Measurements from ENCODE around the gene WBP1L. TPM values are rescaled to one million over a fixed set of nuclear protein-coding genes. Genes with fewer than 3 reads are reported as not detected.
A peak's percentile ranks its signal among the peaks of the same experiment; 100 is the strongest.

Gene WBP1L
- total RNA-seq, 4 donors from 2014 or later: 103 to 204 (median 145) TPM

DNA sequence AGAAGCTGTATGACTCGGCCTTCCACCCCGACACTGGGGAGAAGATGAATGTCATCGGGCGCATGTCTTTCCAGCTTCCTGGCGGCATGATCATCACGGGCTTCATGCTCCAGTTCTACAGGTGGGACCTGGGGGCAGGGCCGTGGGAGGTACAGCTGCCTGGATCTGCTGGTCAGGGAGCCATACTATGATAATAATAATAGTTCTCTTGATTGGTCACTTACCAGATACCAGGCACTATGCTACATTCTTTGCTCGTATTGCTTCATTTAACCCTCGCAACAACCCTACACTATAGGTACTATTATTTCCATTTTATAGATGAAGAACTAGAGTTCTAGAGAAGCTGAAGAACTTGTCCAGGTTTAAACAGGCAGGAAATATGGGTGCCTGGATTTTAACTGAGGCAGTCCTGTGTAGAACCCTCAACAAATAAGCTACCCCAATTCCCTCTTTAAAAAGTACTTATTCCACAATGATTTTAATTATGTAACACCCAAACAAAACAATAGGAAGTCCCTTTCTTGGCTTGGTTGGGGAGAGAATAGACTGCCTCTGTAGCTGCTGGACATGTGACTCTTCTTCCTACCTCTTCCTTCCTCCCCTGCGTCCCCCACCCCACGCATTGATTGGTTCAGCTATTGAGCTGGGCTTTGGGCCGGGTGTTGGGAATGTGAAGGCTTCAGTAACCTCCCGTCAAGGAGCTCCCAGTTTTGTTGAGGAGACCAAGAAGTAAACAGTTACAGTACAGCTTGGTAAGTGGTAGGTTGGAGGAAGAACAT is 16.5 kb upstream of the WBP1L start:
- H3K9me3 ChIP-seq: no peaks in the 10 kb centered on the region
- intact Hi-C loops (cut with DNase I; ENCODE audit: low total_unique reads) (loop anchor here (5.0 to 10.0 kb wide), 3 partner anchors 125 to 520 kb away; partner anchors contain the start of genes BORCS7 and RPEL1), in situ Hi-C loops (cut with MboI; ENCODE audit: low sequenced_read_pairs in 4 of 4) (loop anchor here (5.0 to 25.0 kb wide), 7 partner anchors 105 to 518 kb away; partner anchors contain the start of genes RPEL1 (in 4 of the 4) and CYP17A1 (in 1 of the 4))
- ATAC-seq (no peak), DNase-seq (no peak)
- H3K36me3 ChIP-seq: peaks cover 0 to 6% of the 10 kb centered on the region in 2 donors
- no peaks in the 10 kb centered on the region for H3K27me3 ChIP-seq
- no peak overlapping the region for H3K27ac ChIP-seq
- H3K4me3 ChIP-seq: no peak overlapping the region
- TF ChIP-seq POLR2A (IDR thresholded peaks at IDR 0.05): no peak
- TF ChIP-seq, protein P1, sequence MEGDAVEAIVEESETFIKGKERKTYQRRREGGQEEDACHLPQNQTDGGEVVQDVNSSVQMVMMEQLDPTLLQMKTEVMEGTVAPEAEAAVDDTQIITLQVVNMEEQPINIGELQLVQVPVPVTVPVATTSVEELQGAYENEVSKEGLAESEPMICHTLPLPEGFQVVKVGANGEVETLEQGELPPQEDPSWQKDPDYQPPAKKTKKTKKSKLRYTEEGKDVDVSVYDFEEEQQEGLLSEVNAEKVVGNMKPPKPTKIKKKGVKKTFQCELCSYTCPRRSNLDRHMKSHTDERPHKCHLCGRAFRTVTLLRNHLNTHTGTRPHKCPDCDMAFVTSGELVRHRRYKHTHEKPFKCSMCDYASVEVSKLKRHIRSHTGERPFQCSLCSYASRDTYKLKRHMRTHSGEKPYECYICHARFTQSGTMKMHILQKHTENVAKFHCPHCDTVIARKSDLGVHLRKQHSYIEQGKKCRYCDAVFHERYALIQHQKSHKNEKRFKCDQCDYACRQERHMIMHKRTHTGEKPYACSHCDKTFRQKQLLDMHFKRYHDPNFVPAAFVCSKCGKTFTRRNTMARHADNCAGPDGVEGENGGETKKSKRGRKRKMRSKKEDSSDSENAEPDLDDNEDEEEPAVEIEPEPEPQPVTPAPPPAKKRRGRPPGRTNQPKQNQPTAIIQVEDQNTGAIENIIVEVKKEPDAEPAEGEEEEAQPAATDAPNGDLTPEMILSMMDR (IDR thresholded peaks at IDR 0.05 in 4 of 5, conservative IDR thresholded peaks at IDR 0.05 in 1 of 5): no peak
- peaks cover 0 to 4% of the 10 kb centered on the region in 2 donors for H3K4me1 ChIP-seq

DNA sequence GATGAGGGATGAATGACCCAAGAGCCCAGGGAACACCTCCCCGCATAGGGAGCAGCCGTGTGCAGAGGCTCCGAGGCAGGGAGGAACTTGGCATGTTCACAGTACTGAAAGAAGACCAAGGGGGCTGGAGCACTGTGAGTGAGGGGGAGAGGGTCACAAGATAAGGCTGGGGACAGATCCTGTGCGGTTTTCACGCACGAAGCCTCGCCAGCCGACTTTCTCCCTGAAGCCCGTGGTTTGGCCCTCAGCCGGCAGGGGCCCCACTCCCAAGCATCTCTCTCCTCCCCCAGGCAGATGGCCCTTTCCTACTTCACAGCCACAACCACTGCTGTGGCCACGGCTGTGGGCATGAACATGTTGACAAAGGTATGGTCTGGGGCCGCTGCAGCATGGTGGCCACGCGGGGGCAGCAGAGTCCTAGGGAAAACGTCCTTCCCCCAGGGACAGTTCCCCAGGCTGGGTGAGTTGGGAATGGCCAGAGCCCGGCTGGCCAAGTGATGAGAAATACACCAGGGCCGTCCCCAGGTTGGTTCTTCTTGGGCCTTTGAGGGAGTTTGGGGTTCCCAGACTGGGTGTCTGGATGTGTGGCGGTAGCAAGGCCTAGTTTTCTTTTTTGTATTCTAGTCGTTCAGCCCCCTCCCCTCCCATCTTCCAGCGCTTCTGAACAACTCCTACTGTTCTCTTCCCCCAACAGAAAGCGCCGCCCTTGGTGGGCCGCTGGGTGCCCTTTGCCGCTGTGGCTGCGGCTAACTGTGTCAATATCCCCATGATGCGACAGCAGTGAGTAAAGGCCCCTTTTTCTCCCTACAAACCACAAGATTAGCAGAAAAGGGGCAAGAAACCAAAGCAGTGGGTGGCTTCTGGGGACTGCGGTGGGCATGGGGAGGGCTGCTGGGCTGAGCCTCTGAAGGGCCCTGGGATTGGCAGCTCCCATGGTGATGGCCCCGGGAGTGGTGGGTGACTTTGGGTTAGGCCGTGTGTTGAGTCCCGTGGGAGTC is 14.4 kb upstream of the WBP1L start:
- TF ChIP-seq, protein P1 (IDR thresholded peaks at IDR 0.05 in 4 of 5, conservative IDR thresholded peaks at IDR 0.05 in 1 of 5): peak; percentile 93 to 96 (median 95)
- TF ChIP-seq POLR2A (IDR thresholded peaks at IDR 0.05): no peak
- no peak overlapping the region for H3K27ac ChIP-seq
- in situ Hi-C loops (cut with MboI; ENCODE audit: low sequenced_read_pairs in 4 of 4): loop anchor here (5.0 to 25.0 kb wide), 7 partner anchors 103 to 515 kb away; partner anchors contain the start of genes RPEL1 (in 4 of the 4) and CYP17A1 (in 1 of the 4)

DNA sequence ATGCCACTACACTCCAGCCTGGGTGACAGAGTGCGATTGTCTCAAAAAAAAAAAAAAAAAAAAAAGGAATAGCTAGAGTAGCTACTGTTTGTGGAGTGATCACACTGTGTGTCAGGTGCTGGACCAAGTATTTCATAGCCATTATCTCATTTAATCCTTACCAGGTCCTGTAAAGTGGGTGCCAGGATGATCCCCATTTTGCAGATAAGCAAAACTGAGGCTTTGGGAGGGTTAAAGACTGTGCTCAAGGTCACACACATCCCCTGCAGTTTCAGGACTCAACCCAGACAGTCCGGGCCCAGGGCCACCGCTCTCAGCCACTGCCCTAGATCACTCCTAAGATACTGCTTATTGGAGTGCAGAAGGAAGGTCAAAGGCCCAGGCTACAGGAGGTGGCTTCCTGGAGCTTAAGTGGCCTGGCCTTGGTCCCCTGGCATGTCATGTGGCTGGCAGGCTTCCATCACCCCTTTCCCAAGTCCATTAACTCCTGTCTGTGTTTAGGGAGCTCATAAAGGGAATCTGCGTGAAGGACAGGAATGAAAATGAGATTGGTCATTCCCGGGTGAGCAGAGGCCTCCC is 12.4 kb upstream of the WBP1L start:
- Histone ChIP-seq H3K4me3 (no peak overlapping the region), H3K4me1 (no peaks in the 10 kb centered on the region), H3K9me3 (no peaks in the 10 kb centered on the region), H3K36me3 (peaks cover 0 to 9% of the 10 kb centered on the region in 2 donors), H3K27ac (no peak overlapping the region), H3K27me3 (no peaks in the 10 kb centered on the region)
- in situ Hi-C loops (cut with MboI; ENCODE audit: low sequenced_read_pairs in 4 of 4): loop anchor here in 3 of 4 donors (5.0 to 25.0 kb wide), 3 partner anchors 171 to 506 kb away; partner anchors contain the start of gene RPEL1 (in 2 of the 3)
- intact Hi-C loops (cut with DNase I; ENCODE audit: low total_unique reads): no loop called here
- no peak for DNase-seq
- TF ChIP-seq POLR2A (IDR thresholded peaks at IDR 0.05): no peak
- TF ChIP-seq, protein P1 (IDR thresholded peaks at IDR 0.05 in 4 of 5, conservative IDR thresholded peaks at IDR 0.05 in 1 of 5): no peak
- ATAC-seq: no peak

More for the DNA sequence above, 14.4 kb upstream of the WBP1L start:
- Histone ChIP-seq H3K36me3 (peaks cover 0 to 6% of the 10 kb centered on the region in 2 donors), H3K9me3 (no peaks in the 10 kb centered on the region), H3K4me3 (no peak overlapping the region), H3K27me3 (no peaks in the 10 kb centered on the region), H3K4me1 (peaks cover 0 to 4% of the 10 kb centered on the region in 2 donors)
- intact Hi-C loops (cut with DNase I; ENCODE audit: low total_unique reads): loop anchor here (1.0 to 10.0 kb wide), 7 partner anchors 106 to 605 kb away; partner anchors contain the start of genes BORCS7 and RPEL1
- DNase-seq (peak; percentile 66 to 85), ATAC-seq (peak; percentile 91 to 96)

DNA sequence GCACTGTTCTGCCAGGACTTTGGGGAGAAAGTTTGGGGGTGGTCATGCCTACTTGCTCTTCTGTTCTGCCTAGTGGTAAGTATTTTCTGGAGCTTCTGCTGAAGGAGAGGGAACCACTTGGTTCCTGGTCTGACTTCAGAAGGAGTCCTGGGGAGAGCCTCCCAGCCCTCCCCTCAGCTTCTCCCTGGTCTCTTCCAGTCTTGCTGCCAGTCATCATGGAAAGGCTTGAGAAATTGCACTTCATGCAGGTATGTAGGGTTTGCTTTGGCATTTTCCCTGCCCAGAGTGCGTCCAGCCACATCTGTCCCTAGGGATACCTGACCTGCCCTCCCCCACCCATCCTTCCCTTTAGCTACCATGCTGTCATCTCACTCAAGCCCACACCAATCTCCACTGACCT is 11.1 kb upstream of the WBP1L start:
- Histone ChIP-seq H3K27ac (no peak overlapping the region), H3K36me3 (peaks cover 0 to 9% of the 10 kb centered on the region in 2 donors), H3K9me3 (no peaks in the 10 kb centered on the region), H3K4me3 (no peak overlapping the region), H3K4me1 (no peaks in the 10 kb centered on the region), H3K27me3 (no peaks in the 10 kb centered on the region)
- DNase-seq: no peak
- no peak for ATAC-seq
- no peak for TF ChIP-seq POLR2A (IDR thresholded peaks at IDR 0.05)
- TF ChIP-seq, protein P1 (IDR thresholded peaks at IDR 0.05 in 4 of 5, conservative IDR thresholded peaks at IDR 0.05 in 1 of 5): no peak
- in situ Hi-C loops (cut with MboI; ENCODE audit: low sequenced_read_pairs in 4 of 4): loop anchor here in 3 of 4 donors (5.0 to 25.0 kb wide), 3 partner anchors 170 to 505 kb away; partner anchors contain the start of gene RPEL1 (in 2 of the 3)
- intact Hi-C loops (cut with DNase I; ENCODE audit: low total_unique reads): no loop called here
